SK-N-SH (cell line): ENCODE data around the gene LRRC49. TPM values are rescaled to one million over a fixed set of nuclear protein-coding genes. Genes with fewer than 3 reads are reported as not detected.

Experiments
- CTCF ChIA-PET: fragments of 300-600, 350-600 bp; formaldehyde crosslinking; extraction: SDS; loops from one replicate; lab custom pipeline; 2021; lab: Yijun Ruan, JAX
- POLR2A ChIA-PET: fragments of 350-600 bp; sonication (Branson Sonifier 250); formaldehyde crosslinking; extraction: SDS; loops from one replicate; lab custom pipeline; 2020; ENCODE audit warnings: antibody characterized with exemption, inconsistent platforms; lab: Yijun Ruan, JAX
- DNase-seq: peaks from one replicate; pipeline ENCODE4 v3.0.0; 2012
- H2AFZ ChIP-seq: fragments of 200-600 bp; sonication (generic); 2 replicates; pipeline ENCODE4 v1.8.1; 2016; ENCODE audit warnings: antibody characterized with exemption, mild to moderate bottlenecking, low read depth
- H3F3A ChIP-seq: fragments of 200-600 bp; sonication (generic); replicated peaks from 2 replicates; pipeline ENCODE3; 2016; ENCODE audit warnings: antibody characterized with exemption, mild to moderate bottlenecking; ENCODE audit not compliant: insufficient read depth
- H3K27ac ChIP-seq, 2 experiments: fragments of 200-500 bp in 1 of 2; fragments of 200-600 bp in 1 of 2; sonication (Bioruptor generic) in 1 of 2; sonication (generic), shearing (Covaris generic) in 1 of 2; 2 replicates each; pipeline versions ENCODE4 v1.5.1 to v1.6.1; 2014 to 2016; ENCODE audit warnings: low read depth in 2 of 2, inconsistent platforms in 1 of 2, low read length in 1 of 2, mild to moderate bottlenecking in 1 of 2, mixed read lengths in 1 of 2
- H3K27me3 ChIP-seq: fragments of 200-600 bp; sonication (generic), shearing (Covaris generic); 2 replicates; pipeline ENCODE4 v1.6.1; 2016; ENCODE audit warnings: mixed run types; ENCODE audit not compliant: insufficient read depth
- H3K36me3 ChIP-seq, 2 experiments: fragments of 200-500 bp in 1 of 2; fragments of 200-600 bp in 1 of 2; sonication (Bioruptor generic) in 1 of 2; sonication (generic) in 1 of 2; replicated peaks in 1 of 2; 2 replicates each; pipeline versions ENCODE3 to v1.5.1; 2014 to 2016; ENCODE audit warnings: low read length in 1 of 2, mild to moderate bottlenecking in 1 of 2; ENCODE audit not compliant: insufficient read depth in 2 of 2, control insufficient read depth in 1 of 2
- H3K4me1 ChIP-seq, 2 experiments: fragments of 200-500 bp in 1 of 2; fragments of 200-600 bp in 1 of 2; sonication (Bioruptor generic) in 1 of 2; sonication (generic), shearing (Covaris generic) in 1 of 2; 2 replicates each; pipeline versions ENCODE4 v1.5.1 to v1.6.1; 2014 to 2016; ENCODE audit warnings: low read depth in 1 of 2, low read length in 1 of 2, mixed run types in 1 of 2; ENCODE audit not compliant: insufficient read depth in 2 of 2, control insufficient read depth in 1 of 2
- H3K4me2 ChIP-seq: fragments of 200-600 bp; sonication (generic), shearing (Covaris generic); 2 replicates; pipeline ENCODE4 v1.6.1; 2017; ENCODE audit warnings: mixed run types
- H3K4me3 ChIP-seq, 2 experiments: fragments of 200-500 bp in 1 of 2; fragments of 200-600 bp in 1 of 2; sonication (Bioruptor generic) in 1 of 2; sonication (generic), shearing (Covaris generic) in 1 of 2; 2 replicates each; pipeline versions ENCODE4 v1.5.1 to v1.8.1; 2014 to 2016; ENCODE audit warnings: low read depth in 2 of 2, inconsistent platforms in 1 of 2, low read length in 1 of 2, mild to moderate bottlenecking in 1 of 2, mixed read lengths in 1 of 2, moderate library complexity in 1 of 2
- H3K79me2 ChIP-seq: fragments of 200-600 bp; sonication (generic); 2 replicates; pipeline ENCODE4 v1.8.1; 2017; ENCODE audit warnings: mild to moderate bottlenecking; ENCODE audit not compliant: insufficient read depth
- H3K9ac ChIP-seq: fragments of 200-600 bp; sonication (generic); 2 replicates; pipeline ENCODE4 v1.6.1; 2017; ENCODE audit warnings: mixed run types
- H3K9me2 ChIP-seq: fragments of 200-600 bp; sonication (generic); 2 replicates; pipeline ENCODE4 v1.6.1; 2017; ENCODE audit warnings: mixed run types
- H3K9me3 ChIP-seq: fragments of 200-600 bp; sonication (generic); 2 replicates; pipeline ENCODE4 v1.6.1; 2017; ENCODE audit warnings: mixed run types, mild to moderate bottlenecking, moderate library complexity
- H4K20me1 ChIP-seq: fragments of 200-600 bp; sonication (generic); 2 replicates; pipeline ENCODE4 v1.6.1; 2017; ENCODE audit warnings: mild to moderate bottlenecking, mixed run types; ENCODE audit not compliant: insufficient read depth
- CTCF ChIP-seq: fragments of 200-600 bp; sonication (generic); IDR thresholded peaks from 2 replicates; pipeline ENCODE4 v1.6.1; 2017; ENCODE audit warnings: antibody characterized with exemption, mild to moderate bottlenecking, moderate library complexity
- EP300 ChIP-seq, 2 experiments: IDR thresholded peaks; 2 replicates each; pipeline versions ENCODE4 v1.4.0 to v1.6.1; 2012; ENCODE audit warnings: borderline replicate concordance in 1 of 2, low read depth in 1 of 2, low read length in 1 of 2
- FOSL2 ChIP-seq: IDR thresholded peaks from 2 replicates; pipeline ENCODE4 v1.4.0; 2012; ENCODE audit warnings: low read depth, mild to moderate bottlenecking, moderate library complexity, borderline replicate concordance
- FOXM1 ChIP-seq: IDR thresholded peaks from 2 replicates; pipeline ENCODE4 v1.4.0; 2012; ENCODE audit warnings: low read depth, mild to moderate bottlenecking
- GATA2 ChIP-seq: sonication (generic); formaldehyde crosslinking; IDR thresholded peaks from 2 replicates; pipeline ENCODE4 v1.5.0; 2020; ENCODE audit warnings: mild to moderate bottlenecking, missing genetic modification reagents
- IRF3 ChIP-seq: fragments of 150-350 bp; IDR thresholded peaks from 2 replicates; pipeline ENCODE4 v1.6.1; 2016; ENCODE audit warnings: mild to moderate bottlenecking, low read depth, low read length
- JUND ChIP-seq: IDR thresholded peaks from 2 replicates; pipeline ENCODE4 v1.4.0; 2012
- MAX ChIP-seq: IDR thresholded peaks from 2 replicates; pipeline ENCODE4 v1.4.0; 2012; ENCODE audit warnings: low read depth
- NFIC ChIP-seq: IDR thresholded peaks from 2 replicates; pipeline ENCODE4 v1.4.0; 2012; ENCODE audit warnings: borderline replicate concordance
- RAD21 ChIP-seq: IDR thresholded peaks from 2 replicates; pipeline ENCODE4 v1.6.1; 2012; ENCODE audit warnings: mild to moderate bottlenecking, low read length
- SMC3 ChIP-seq: IDR thresholded peaks from 2 replicates; pipeline ENCODE4 v1.6.1; 2012; ENCODE audit warnings: low read depth, low read length, improper control_type of control experiment
- TCF12 ChIP-seq: IDR thresholded peaks from 2 replicates; pipeline ENCODE4 v1.4.0; 2012
- TEAD4 ChIP-seq: IDR thresholded peaks from 2 replicates; pipeline ENCODE4 v1.4.0; 2012; ENCODE audit warnings: mild to moderate bottlenecking, borderline replicate concordance; ENCODE audit not compliant: insufficient read depth
- USF2 ChIP-seq: fragments of 150-350 bp; IDR thresholded peaks from 2 replicates; pipeline ENCODE4 v1.6.1; 2017; ENCODE audit warnings: antibody characterized with exemption, low read length, low read depth, borderline replicate concordance
- WGBS: methylation state at CpG from one replicate; pipeline ENCODE4 v1.1.6; 2017; ENCODE audit warnings: low lambda C conversion rate; 5-methylcytosine and 5-hydroxymethylcytosine counted together
- polyA plus RNA-seq, 3 experiments: library from polyadenylated mRNA; depleted of rRNA; stranded (reverse); fragments of >200 nt; gene quantifications; 2 replicates each; pipeline ENCODE4 v1.2.3, GENCODE V29; 2012
- TF ChIP-seq, protein P1 (sequence below): IDR thresholded peaks from 2 replicates; pipeline ENCODE4; 2012
- TF ChIP-seq, protein P2 (sequence below): IDR thresholded peaks from 2 replicates; pipeline ENCODE4 v1.6.1; 2012; ENCODE audit warnings: mild to moderate bottlenecking, low read depth, low read length, moderate library complexity

The LRRC49 gene
- polyA plus RNA-seq, 1 of the 3 experiments (the other 2 are of a cell fraction) = 7.2 TPM

- Histone ChIP-seq H2AFZ (no peak overlapping the region), H3F3A (peaks cover 9% of the 10 kb centered on the region), H3K36me3 (no peaks in the 10 kb centered on the region), H3K4me3 (no peak overlapping the region), H3K4me2 (peak overlapping the region; percentile 47), H3K79me2 (no peaks in the 10 kb centered on the region), H3K9me3 (peaks cover 4% of the 10 kb centered on the region; the same call in 1 of the 2 replicates), H3K27me3 (no peaks in the 10 kb centered on the region), H3K9ac (peak overlapping the region; percentile 65), H3K9me2 (no peaks in the 10 kb centered on the region), H4K20me1 (no peaks in the 10 kb centered on the region), H3K27ac (peak overlapping the region in 1 of 2 experiments; percentile 92; a peak in 2 of 4 replicates), H3K4me1 (peaks cover 0 to 11% of the 10 kb centered on the region in 2 experiments; a peak in 1 of 4 replicates)
- TF ChIP-seq FOXM1 (no peak), FOSL2 (peak; percentile 50; the same call in 1 of the 2 replicates), CTCF (no peak), IRF3 (no peak), JUND (peak; percentile 32; the same call in 1 of the 2 replicates), EP300 (IDR thresholded peaks at IDR 0.05; ENCODE audit: borderline replicate concordance in 1 of 2, low read depth in 1 of 2, low read length in 1 of 2) (peak in 1 of 2 experiments; percentile 33; a peak in 1 of 4 replicates), TCF12 (peak; percentile 38; the same call in 1 of the 2 replicates), NFIC (peak; percentile 43; the same call in 1 of the 2 replicates)
- TF ChIP-seq, protein P1, sequence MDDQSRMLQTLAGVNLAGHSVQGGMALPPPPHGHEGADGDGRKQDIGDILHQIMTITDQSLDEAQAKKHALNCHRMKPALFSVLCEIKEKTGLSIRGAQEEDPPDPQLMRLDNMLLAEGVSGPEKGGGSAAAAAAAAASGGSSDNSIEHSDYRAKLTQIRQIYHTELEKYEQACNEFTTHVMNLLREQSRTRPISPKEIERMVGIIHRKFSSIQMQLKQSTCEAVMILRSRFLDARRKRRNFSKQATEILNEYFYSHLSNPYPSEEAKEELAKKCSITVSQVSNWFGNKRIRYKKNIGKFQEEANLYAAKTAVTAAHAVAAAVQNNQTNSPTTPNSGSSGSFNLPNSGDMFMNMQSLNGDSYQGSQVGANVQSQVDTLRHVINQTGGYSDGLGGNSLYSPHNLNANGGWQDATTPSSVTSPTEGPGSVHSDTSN = peak; percentile 71
- ChIA-PET CTCF (interaction anchor here (0.7 kb wide), 1 partner anchor 12 kb away, joined by 3 read pairs; no protein-coding TSS in a partner anchor), POLR2A (no interaction called here)
- no peak for DNase-seq
- 57% methylated on average over 6 of the region's 6 CpGs for WGBS
Observed at GRCh38 chr15:71079208-71080044, 186.8 kb downstream of the LRRC49 start.

- no peak overlapping the region for H2AFZ ChIP-seq
- peaks cover 0 to 11% of the 10 kb centered on the region in 2 experiments; a peak in 1 of 4 replicates for H3K4me1 ChIP-seq
- no peaks in the 10 kb centered on the region for H3K9me3 ChIP-seq
- peak overlapping the region; percentile 65; the same call in 1 of the 2 replicates for H3K9ac ChIP-seq
- peak overlapping the region; percentile 47; the same call in 1 of the 2 replicates for H3K4me2 ChIP-seq
- H3K4me3 ChIP-seq = no peak overlapping the region
- H3K9me2 ChIP-seq = no peaks in the 10 kb centered on the region
- peaks cover 9% of the 10 kb centered on the region for H3F3A ChIP-seq
- H4K20me1 ChIP-seq = no peaks in the 10 kb centered on the region
- no peaks in the 10 kb centered on the region for H3K36me3 ChIP-seq
- H3K27ac ChIP-seq = peak overlapping the region in 1 of 2 experiments; percentile 92; a peak in 2 of 4 replicates
- CTCF ChIA-PET = interaction anchor here (0.9 kb wide), 1 partner anchor 360 kb away, joined by 3 read pairs; no protein-coding TSS in a partner anchor
- POLR2A ChIA-PET = no interaction called here
- H3K79me2 ChIP-seq = no peaks in the 10 kb centered on the region
- no peaks in the 10 kb centered on the region for H3K27me3 ChIP-seq
- 85% methylated on average over 7 of the region's 7 CpGs for WGBS
- no peak for DNase-seq
- TF ChIP-seq GATA2 (no peak), USF2 (no peak), TEAD4 (no peak), EP300 (IDR thresholded peaks at IDR 0.05; ENCODE audit: borderline replicate concordance in 1 of 2, low read depth in 1 of 2, low read length in 1 of 2) (no peak), MAX (no peak), SMC3 (no peak), RAD21 (no peak)
- TF ChIP-seq, protein P2, sequence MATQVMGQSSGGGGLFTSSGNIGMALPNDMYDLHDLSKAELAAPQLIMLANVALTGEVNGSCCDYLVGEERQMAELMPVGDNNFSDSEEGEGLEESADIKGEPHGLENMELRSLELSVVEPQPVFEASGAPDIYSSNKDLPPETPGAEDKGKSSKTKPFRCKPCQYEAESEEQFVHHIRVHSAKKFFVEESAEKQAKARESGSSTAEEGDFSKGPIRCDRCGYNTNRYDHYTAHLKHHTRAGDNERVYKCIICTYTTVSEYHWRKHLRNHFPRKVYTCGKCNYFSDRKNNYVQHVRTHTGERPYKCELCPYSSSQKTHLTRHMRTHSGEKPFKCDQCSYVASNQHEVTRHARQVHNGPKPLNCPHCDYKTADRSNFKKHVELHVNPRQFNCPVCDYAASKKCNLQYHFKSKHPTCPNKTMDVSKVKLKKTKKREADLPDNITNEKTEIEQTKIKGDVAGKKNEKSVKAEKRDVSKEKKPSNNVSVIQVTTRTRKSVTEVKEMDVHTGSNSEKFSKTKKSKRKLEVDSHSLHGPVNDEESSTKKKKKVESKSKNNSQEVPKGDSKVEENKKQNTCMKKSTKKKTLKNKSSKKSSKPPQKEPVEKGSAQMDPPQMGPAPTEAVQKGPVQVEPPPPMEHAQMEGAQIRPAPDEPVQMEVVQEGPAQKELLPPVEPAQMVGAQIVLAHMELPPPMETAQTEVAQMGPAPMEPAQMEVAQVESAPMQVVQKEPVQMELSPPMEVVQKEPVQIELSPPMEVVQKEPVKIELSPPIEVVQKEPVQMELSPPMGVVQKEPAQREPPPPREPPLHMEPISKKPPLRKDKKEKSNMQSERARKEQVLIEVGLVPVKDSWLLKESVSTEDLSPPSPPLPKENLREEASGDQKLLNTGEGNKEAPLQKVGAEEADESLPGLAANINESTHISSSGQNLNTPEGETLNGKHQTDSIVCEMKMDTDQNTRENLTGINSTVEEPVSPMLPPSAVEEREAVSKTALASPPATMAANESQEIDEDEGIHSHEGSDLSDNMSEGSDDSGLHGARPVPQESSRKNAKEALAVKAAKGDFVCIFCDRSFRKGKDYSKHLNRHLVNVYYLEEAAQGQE = no peak
Observed at GRCh38 chr15:71080166-71080565, 187.5 kb downstream of the LRRC49 start.
